WERI-Rb-1 (cell line): ENCODE measurements around the gene CLK1.

Source experiments
- DNase-seq: peaks from one replicate; pipeline ENCODE4 v3.0.0-alpha.2; 2020
- H3K27ac ChIP-seq: fragments of 250-450 bp; sonication (Bioruptor Pico); 2 replicates; pipeline ENCODE4 v1.5.1; 2020; ENCODE audit warnings: mild to moderate bottlenecking, moderate library complexity
- H3K27me3 ChIP-seq: fragments of 250-450 bp; sonication (Bioruptor Pico); 2 replicates; pipeline ENCODE4 v1.5.1; 2021; ENCODE audit warnings: mild to moderate bottlenecking, low read depth, moderate library complexity; ENCODE audit not compliant: insufficient read depth, severe bottlenecking
- H3K36me3 ChIP-seq: fragments of 250-450 bp; sonication (Bioruptor Pico); 2 replicates; pipeline ENCODE4 v1.5.1; 2020; ENCODE audit warnings: mild to moderate bottlenecking, moderate library complexity
- H3K4me3 ChIP-seq: 2 replicates; pipeline ENCODE4 v1.5.1; 2011; ENCODE audit warnings: low read depth, mild to moderate bottlenecking, control low read depth, low read length
- H3K9me3 ChIP-seq: fragments of 250-450 bp; sonication (Bioruptor Pico); 2 replicates; pipeline ENCODE4 v1.5.1; 2021; ENCODE audit warnings: mild to moderate bottlenecking, moderate library complexity; ENCODE audit not compliant: severe bottlenecking
- TF ChIP-seq, protein P1 (sequence below): IDR thresholded peaks from 2 replicates; pipeline ENCODE4 v1.5.1; 2011; ENCODE audit warnings: low read depth, mild to moderate bottlenecking, control low read depth, inconsistent platforms, low read length

The CLK1 gene

DNA sequence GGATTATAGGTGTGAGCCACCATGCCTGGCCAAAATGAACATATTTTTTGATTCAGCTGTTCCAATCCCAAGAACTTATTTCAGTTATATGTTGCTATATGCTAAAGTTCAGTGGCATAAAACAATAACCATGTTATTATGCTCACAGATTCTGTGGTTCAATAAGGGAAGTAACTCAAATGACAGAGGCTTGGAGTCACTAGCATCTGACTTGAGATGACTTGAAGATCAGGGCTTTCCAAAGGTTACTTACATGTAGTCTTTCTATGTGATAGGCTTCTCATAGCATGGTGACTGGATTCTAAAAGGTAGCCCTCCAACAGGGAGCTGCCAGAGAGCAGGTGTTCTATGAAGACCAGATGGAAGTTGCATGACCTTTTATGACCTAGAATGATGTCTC lies 17.2 kb downstream of the CLK1 start:
- Histone ChIP-seq H3K36me3 (peaks cover 15% of the 10 kb centered on the region), H3K4me3 (no peak overlapping the region), H3K9me3 (no peaks in the 10 kb centered on the region), H3K27ac (no peak overlapping the region), H3K27me3 (no peaks in the 10 kb centered on the region)
- TF ChIP-seq, protein P1, sequence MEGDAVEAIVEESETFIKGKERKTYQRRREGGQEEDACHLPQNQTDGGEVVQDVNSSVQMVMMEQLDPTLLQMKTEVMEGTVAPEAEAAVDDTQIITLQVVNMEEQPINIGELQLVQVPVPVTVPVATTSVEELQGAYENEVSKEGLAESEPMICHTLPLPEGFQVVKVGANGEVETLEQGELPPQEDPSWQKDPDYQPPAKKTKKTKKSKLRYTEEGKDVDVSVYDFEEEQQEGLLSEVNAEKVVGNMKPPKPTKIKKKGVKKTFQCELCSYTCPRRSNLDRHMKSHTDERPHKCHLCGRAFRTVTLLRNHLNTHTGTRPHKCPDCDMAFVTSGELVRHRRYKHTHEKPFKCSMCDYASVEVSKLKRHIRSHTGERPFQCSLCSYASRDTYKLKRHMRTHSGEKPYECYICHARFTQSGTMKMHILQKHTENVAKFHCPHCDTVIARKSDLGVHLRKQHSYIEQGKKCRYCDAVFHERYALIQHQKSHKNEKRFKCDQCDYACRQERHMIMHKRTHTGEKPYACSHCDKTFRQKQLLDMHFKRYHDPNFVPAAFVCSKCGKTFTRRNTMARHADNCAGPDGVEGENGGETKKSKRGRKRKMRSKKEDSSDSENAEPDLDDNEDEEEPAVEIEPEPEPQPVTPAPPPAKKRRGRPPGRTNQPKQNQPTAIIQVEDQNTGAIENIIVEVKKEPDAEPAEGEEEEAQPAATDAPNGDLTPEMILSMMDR, result no peak
- DNase-seq, result no peak

DNA sequence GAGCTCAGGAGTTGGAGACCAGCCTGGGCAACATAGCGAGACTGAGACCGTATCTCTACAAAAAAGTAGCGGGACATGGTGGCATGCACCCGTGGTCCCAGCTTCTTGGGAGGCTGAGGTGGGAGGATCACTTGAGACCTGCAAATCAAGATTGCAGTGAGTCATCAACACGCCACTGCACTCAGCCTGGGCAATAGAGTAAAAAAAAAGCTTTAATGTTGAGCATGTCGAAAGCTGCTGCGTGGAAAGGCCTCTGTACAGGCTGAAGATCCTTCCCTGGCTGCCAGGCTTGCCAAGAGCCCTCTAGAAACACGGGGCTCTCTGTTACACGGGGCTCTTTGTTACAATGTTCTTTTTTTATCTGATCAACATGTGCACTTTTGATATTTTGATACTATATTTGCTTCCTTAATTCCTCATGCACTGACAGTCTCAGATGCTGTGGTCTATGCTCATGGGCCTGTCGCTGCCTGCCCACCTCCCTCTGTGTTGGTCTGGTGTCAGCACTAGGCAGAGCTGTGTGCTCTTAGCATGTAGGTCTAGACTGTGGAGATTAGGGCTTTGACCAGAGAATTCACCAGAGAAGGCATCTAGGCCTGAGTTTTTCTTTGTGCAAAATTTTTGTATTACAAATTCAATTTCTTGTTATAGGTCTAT lies 18.7 kb downstream of the CLK1 start:
- H3K4me3 ChIP-seq, result no peak overlapping the region
- H3K9me3 ChIP-seq, result no peaks in the 10 kb centered on the region
- TF ChIP-seq, protein P1, result no peak
- no peaks in the 10 kb centered on the region for H3K27me3 ChIP-seq
- DNase-seq, result no peak
- peaks cover under 1% of the 10 kb centered on the region for H3K36me3 ChIP-seq
- H3K27ac ChIP-seq, result no peak overlapping the region

GRCh38 chr2:200845194-200845593 lies 19.3 kb downstream of the CLK1 start:
- Histone ChIP-seq H3K4me3 (no peak overlapping the region), H3K36me3 (no peaks in the 10 kb centered on the region), H3K27me3 (no peaks in the 10 kb centered on the region), H3K9me3 (no peaks in the 10 kb centered on the region), H3K27ac (no peak overlapping the region)
- TF ChIP-seq, protein P1, result no peak
- DNase-seq, result no peak

DNA sequence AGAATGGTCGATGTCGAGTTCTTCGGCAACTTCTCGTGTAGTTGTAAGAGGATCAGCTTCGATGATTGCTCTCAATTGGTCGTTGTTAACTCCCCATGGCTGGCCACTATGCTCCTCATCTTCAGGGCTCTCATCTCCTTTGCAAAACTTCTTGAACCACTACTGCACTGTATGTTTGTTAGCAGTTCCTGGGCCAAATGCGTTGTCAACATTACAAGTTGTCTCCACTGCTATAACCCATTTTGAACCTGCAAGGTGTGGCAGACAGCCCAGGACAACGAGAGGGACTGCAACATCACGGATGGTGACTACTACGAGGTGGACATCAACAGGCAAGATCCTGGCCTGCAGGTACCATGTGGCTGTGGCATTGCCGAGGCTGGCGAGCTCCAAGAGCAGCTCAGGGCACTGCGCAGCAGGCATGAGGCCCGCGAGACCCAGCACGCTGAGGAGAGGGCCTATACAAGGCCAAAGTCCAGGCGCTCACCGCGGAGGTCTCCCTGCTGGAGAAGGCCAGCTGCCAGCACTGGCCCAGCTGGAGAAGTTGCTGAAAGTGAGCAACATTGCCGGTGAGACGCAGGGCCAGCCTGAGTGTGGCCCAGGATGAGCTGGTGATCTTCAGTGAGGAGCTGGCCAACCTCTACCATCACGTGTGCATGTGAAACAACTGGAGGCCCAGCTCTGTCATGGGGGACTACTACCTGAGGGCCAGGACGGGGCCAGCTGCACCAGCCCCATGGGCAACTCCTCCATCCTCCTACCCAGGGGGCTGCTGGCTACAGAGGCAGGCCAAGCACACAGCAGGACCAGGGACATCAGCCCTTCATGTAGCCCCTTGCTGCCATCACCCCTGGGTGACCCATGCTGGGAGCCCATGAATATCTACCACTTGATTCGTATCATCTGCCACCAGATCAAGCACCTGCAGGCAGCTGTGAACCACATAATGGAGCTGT lies 20.2 kb downstream of the CLK1 start:
- H3K27me3 ChIP-seq, result no peaks in the 10 kb centered on the region
- TF ChIP-seq, protein P1, result no peak
- no peaks in the 10 kb centered on the region for H3K36me3 ChIP-seq
- H3K4me3 ChIP-seq, result no peak overlapping the region
- H3K27ac ChIP-seq, result no peak overlapping the region
- no peak for DNase-seq
- H3K9me3 ChIP-seq, result no peaks in the 10 kb centered on the region

DNA sequence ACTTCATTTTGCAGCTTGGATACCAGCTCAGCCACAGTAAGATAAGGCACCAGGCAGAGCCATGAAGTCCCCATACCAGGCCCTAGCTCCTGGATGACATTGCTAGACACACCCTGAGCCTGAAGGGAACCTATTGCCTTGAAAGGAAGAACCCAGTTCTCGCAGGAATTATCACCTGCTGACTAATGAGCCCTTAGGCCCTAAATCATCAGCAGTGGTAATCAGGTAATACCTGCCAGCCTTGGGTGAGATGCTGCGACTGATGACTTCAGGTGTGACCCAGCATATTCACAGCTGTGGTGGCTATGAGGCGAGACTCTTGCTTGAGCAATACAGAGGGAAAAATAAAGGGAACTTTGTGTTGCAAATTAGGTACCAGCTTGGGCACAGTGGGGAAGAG lies 24.9 kb downstream of the CLK1 start:
- Histone ChIP-seq H3K36me3 (no peaks in the 10 kb centered on the region), H3K9me3 (peaks cover 5% of the 10 kb centered on the region), H3K4me3 (no peak overlapping the region), H3K27ac (no peak overlapping the region), H3K27me3 (no peaks in the 10 kb centered on the region)
- TF ChIP-seq, protein P1, result no peak
- no peak for DNase-seq
